ENCODE data around the gene MAD2L2.

The MAD2L2 gene

DNA sequence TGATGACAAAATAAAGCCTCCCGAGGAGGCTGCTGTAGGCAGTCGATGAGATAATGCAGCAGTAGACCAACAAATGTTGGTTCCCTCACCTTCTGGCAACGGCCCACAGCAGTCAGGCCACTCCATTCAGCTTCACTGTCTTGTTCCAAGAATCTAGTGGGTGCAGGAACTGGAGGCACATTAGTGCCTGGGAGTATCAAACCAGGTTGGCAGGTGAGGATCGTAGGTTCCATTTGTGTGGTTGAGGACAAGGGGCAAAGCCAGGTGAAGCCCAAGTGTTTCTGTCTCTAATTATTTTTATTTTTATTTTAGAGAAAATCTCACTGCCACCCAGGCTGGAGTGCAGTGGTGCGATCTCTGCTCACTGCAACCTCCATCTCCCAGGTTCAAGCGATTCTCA is 40.0 kb downstream of the MAD2L2 start:
- H3K4me1 ChIP-seq, result no peaks in the 10 kb centered on the region
- no peaks in the 10 kb centered on the region for H3K27me3 ChIP-seq (ENCODE audit: control insufficient read depth, insufficient read depth, low read length)
- H3K79me2 ChIP-seq, result no peaks in the 10 kb centered on the region
- H3K4me3 ChIP-seq (ENCODE audit: low read depth, low read length), result no peak overlapping the region
- TF ChIP-seq, protein P1, sequence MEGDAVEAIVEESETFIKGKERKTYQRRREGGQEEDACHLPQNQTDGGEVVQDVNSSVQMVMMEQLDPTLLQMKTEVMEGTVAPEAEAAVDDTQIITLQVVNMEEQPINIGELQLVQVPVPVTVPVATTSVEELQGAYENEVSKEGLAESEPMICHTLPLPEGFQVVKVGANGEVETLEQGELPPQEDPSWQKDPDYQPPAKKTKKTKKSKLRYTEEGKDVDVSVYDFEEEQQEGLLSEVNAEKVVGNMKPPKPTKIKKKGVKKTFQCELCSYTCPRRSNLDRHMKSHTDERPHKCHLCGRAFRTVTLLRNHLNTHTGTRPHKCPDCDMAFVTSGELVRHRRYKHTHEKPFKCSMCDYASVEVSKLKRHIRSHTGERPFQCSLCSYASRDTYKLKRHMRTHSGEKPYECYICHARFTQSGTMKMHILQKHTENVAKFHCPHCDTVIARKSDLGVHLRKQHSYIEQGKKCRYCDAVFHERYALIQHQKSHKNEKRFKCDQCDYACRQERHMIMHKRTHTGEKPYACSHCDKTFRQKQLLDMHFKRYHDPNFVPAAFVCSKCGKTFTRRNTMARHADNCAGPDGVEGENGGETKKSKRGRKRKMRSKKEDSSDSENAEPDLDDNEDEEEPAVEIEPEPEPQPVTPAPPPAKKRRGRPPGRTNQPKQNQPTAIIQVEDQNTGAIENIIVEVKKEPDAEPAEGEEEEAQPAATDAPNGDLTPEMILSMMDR (IDR thresholded peaks at IDR 0.05), result no peak
- no peak overlapping the region for H3K4me2 ChIP-seq (ENCODE audit: low read length)
- H3K9ac ChIP-seq, result no peak overlapping the region
- no peak overlapping the region for H2AFZ ChIP-seq
- no peak overlapping the region for H3K27ac ChIP-seq
- H3K36me3 ChIP-seq (ENCODE audit: control insufficient read depth, insufficient read depth, low read length), result no peaks in the 10 kb centered on the region
- no peaks in the 10 kb centered on the region for H3K9me3 ChIP-seq (ENCODE audit: control insufficient read depth, low read length)

DNA sequence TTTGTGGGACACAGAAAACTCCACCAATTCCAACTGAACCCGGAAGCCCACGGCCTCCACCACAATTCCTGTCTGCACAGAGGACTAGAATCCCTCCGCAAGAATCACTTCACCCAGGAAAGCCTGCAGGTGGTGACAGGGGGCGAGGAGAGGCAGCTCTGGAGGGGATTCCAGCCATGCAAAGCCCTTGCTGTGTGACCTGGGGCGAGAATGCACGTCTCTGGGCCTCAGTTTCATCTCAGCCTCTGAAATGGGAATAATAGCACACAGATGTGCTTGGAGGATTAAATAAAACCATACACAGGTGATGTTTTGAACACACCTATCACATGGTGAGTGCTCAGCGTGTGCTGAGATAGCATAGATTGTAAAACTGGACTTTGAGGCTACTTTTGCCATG is 40.8 kb downstream of the MAD2L2 start:
- Histone ChIP-seq H3K36me3 (ENCODE audit: control insufficient read depth, insufficient read depth, low read length) (no peaks in the 10 kb centered on the region), H3K4me1 (no peaks in the 10 kb centered on the region), H3K79me2 (no peaks in the 10 kb centered on the region), H3K4me2 (ENCODE audit: low read length) (no peak overlapping the region), H3K27ac (no peak overlapping the region), H3K4me3 (ENCODE audit: low read depth, low read length) (no peak overlapping the region), H3K27me3 (ENCODE audit: control insufficient read depth, insufficient read depth, low read length) (no peaks in the 10 kb centered on the region), H3K9ac (no peak overlapping the region), H2AFZ (no peak overlapping the region), H3K9me3 (ENCODE audit: control insufficient read depth, low read length) (no peaks in the 10 kb centered on the region)
- TF ChIP-seq, protein P1 (IDR thresholded peaks at IDR 0.05), result no peak

DNA sequence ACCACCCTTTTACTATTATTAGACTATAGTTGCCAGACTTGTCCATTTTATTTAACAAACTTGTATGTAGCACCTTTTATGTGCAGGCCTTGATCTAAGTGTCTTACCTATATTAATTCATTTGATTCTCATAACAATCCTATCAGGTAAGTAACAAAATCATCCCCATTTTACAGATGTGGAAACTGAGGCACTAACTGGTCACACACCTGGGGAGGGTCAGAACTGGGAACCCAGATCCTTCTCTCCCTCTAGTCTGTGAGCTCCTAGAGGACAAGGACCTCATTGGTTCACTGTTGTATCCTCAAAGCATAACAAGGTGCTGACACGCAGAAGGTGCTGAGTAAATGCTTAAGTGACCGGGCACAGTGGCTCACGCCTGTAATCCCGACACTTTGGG is 41.6 kb downstream of the MAD2L2 start:
- Histone ChIP-seq H3K36me3 (ENCODE audit: control insufficient read depth, insufficient read depth, low read length) (no peaks in the 10 kb centered on the region), H3K4me3 (ENCODE audit: low read depth, low read length) (no peak overlapping the region), H3K4me1 (no peaks in the 10 kb centered on the region), H3K27ac (no peak overlapping the region), H3K4me2 (ENCODE audit: low read length) (no peak overlapping the region), H3K9ac (no peak overlapping the region), H3K9me3 (ENCODE audit: control insufficient read depth, low read length) (no peaks in the 10 kb centered on the region), H3K79me2 (no peaks in the 10 kb centered on the region), H3K27me3 (ENCODE audit: control insufficient read depth, insufficient read depth, low read length) (no peaks in the 10 kb centered on the region), H2AFZ (no peak overlapping the region)
- TF ChIP-seq, protein P1 (IDR thresholded peaks at IDR 0.05), result no peak

DNA sequence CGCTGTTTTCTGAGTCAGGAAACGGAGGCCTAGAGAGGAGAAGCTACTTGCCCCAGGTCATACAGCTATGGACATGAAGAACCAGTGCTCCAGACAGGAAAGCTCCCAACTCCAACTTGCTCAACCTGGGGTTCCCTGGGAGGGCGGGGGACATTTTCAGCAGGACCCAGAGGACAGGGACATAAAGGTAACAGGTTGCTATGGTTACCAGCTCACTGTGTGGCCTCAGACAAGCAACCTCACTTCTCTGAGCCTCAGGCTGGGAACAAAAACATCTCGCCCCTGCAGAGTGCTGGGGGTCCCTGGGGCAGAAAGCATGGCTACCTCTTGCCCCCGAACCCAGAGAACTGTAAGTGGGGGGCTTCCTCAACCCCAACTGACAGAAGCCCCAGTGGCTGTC is 42.8 kb downstream of the MAD2L2 start:
- no peak overlapping the region for H3K9ac ChIP-seq
- H3K27ac ChIP-seq, result no peak overlapping the region
- H3K9me3 ChIP-seq (ENCODE audit: control insufficient read depth, low read length), result no peaks in the 10 kb centered on the region
- no peak overlapping the region for H3K4me3 ChIP-seq (ENCODE audit: low read depth, low read length)
- H3K4me1 ChIP-seq, result no peaks in the 10 kb centered on the region
- H3K27me3 ChIP-seq (ENCODE audit: control insufficient read depth, insufficient read depth, low read length), result no peaks in the 10 kb centered on the region
- no peaks in the 10 kb centered on the region for H3K79me2 ChIP-seq
- no peak overlapping the region for H2AFZ ChIP-seq
- TF ChIP-seq, protein P1 (IDR thresholded peaks at IDR 0.05), result no peak
- H3K4me2 ChIP-seq (ENCODE audit: low read length), result no peak overlapping the region
- no peaks in the 10 kb centered on the region for H3K36me3 ChIP-seq (ENCODE audit: control insufficient read depth, insufficient read depth, low read length)

DNA sequence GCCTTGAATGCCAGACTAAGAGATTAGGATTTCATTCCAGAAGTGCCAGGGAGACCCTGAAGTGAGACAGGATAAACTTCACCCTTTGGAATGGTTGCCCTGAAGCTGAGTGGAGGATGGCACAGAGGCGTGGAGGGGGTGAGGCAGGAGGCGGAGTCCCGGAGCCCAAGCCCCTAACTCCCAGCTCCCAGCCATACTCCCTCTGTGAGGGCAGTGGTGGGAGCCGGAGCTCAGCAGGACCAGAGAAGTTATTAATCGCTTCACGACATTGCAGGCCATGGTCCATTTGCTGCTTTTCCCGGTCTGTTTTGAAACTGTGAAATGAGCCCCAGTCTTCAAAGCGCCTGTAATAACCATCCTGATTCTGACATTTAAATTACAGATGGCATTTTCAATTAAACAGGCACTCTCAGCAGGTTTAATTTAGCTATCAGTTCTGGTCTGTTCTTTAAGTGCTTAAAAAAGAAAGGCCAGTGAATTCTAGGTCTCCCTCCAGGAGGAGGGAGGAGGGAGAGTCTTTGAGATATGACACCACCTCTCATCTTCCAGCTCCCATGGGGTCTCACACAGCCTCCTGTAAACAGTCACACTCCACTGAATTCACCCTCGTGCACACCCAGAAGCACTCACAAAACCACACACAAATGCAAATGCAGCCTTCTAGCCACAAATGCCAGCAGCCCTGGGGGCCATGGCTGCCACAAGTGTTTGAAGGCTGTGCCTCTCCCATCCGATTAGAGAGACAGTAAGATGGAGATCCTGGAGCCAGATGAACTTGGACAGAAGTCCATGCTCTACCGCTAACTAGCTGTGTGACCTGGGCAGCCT is 46.4 kb downstream of the MAD2L2 start:
- TF ChIP-seq, protein P1 (IDR thresholded peaks at IDR 0.05), result no peak
- Histone ChIP-seq H3K9ac (no peak overlapping the region), H3K79me2 (no peaks in the 10 kb centered on the region), H3K36me3 (ENCODE audit: control insufficient read depth, insufficient read depth, low read length) (no peaks in the 10 kb centered on the region), H3K27ac (no peak overlapping the region), H3K4me2 (ENCODE audit: low read length) (no peak overlapping the region), H3K4me1 (no peaks in the 10 kb centered on the region), H3K4me3 (ENCODE audit: low read depth, low read length) (no peak overlapping the region), H2AFZ (no peak overlapping the region), H3K9me3 (ENCODE audit: control insufficient read depth, low read length) (no peaks in the 10 kb centered on the region), H3K27me3 (ENCODE audit: control insufficient read depth, insufficient read depth, low read length) (no peaks in the 10 kb centered on the region)

All from parathyroid adenoma (tissue), 2 donors.